GM18951 (cell line): ENCODE measurements around the gene SERPINA3.

Source experiments
- POLR2A ChIP-seq: IDR thresholded peaks from 4 replicates; pipeline ENCODE4 v1.6.1; 2011; ENCODE audit warnings: mild to moderate bottlenecking; ENCODE audit not compliant: insufficient read length, insufficient read depth; ENCODE audit errors: extremely low read depth
- in situ Hi-C: fragments of 300-500 bp; cut with MboI; formaldehyde crosslinking; loops from one replicate; pipeline ENCODE4 v1.12.0; 2022; ENCODE audit warnings: low sequenced_read_pairs, mixed read lengths, inconsistent platforms; ENCODE audit not compliant: unreplicated experiment

SERPINA3 gene

GRCh38 chr14:94673071-94673470 lies 60.9 kb downstream of the SERPINA3 start:
- in situ Hi-C loops, result no loop called here
- no peak for TF ChIP-seq POLR2A
